K562 (cell line): ENCODE data around the gene CST9L.

Source experiments
- BCL6 ChIP-seq: fragments of 250-450 bp; sonication (Bioruptor Pico); IDR thresholded peaks from 2 replicates; pipeline ENCODE4 v1.4.0; 2020
- TGIF2 ChIP-seq: sonication (generic); formaldehyde crosslinking; IDR thresholded peaks from 2 replicates; pipeline ENCODE4 v1.8.1; 2022; ENCODE audit warnings: mild to moderate bottlenecking, missing genetic modification reagents, moderate library complexity
- ZBTB17 ChIP-seq: fragments of 450-650 bp; formaldehyde crosslinking; IDR thresholded peaks from 2 replicates; pipeline ENCODE4 v1.4.0; 2020; ENCODE audit warnings: mild to moderate bottlenecking

DNA sequence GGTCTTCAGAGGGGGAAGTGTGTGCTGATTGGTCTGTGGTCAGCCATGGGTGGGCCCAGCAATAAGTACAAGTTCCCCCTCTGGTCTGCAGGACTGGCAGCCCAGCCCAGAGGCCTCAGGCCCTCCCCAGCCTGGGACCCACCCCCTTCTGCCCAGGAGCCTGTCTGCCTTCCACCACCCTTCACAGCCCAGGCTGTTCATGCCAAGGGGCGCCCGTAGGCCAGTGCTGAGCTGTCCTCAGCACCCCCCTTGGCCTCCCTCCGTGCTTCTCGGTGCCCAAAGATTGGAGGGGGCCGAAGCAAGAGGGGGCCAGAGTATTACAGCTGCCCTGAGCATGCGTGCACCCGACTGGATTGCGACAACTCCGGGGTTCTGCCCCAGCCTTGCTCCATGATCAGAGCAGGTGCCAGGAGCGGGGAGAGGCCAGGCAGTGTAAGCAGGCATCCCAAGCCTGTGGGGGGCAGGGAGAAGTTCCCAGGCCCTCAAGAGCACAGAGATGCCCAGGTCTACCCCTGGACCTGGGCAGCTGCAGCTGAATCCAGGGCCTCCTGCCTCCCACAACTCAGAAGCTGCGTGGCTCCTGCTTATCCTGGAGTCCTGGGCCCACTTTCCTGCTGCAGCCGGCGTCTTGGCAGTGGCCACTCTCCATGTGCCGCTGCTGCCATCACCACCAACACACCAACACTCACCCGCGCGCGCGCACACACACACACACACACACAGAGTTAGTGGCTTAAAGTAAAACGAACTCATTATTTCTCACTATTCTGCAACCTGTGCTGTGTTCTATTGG is 33.3 kb downstream of the CST9L start:
- TF ChIP-seq ZBTB17 (no peak), TGIF2 (CRISPR knock-in tag) (no peak), BCL6 (CRISPR knock-in tag) (no peak)
